BLaER1 treated with 17β-estradiol and CSF1 and Interleukin-3, amounts not matched to agents 10 nM and 100 nM (cell line): Measurements from ENCODE around the gene ZNF136.

Experiments
- H3K27ac ChIP-seq, 11 experiments: shearing (Covaris generic); formaldehyde crosslinking; 2 replicates each; pipeline ENCODE4 v1.8.1; 2022
- H3K27me3 ChIP-seq, 11 experiments: shearing (Covaris generic); formaldehyde crosslinking; 2 replicates each; pipeline ENCODE4 v1.8.1; 2022
- H3K36me3 ChIP-seq, 11 experiments: shearing (Covaris generic); formaldehyde crosslinking; 2 replicates each; pipeline ENCODE4 v1.8.1; 2022
- H3K4me1 ChIP-seq, 10 experiments: shearing (Covaris generic); formaldehyde crosslinking; 2 replicates each; pipeline ENCODE4 v1.8.1; 2022
- H3K4me2 ChIP-seq, 11 experiments: shearing (Covaris generic); formaldehyde crosslinking; 2 replicates each; pipeline ENCODE4 v1.8.1; 2022
- H3K4me3 ChIP-seq, 10 experiments: shearing (Covaris generic); formaldehyde crosslinking; 2 replicates each; pipeline ENCODE4 v1.8.1; 2022
- H3K9ac ChIP-seq, 11 experiments: shearing (Covaris generic); formaldehyde crosslinking; 2 replicates each; pipeline ENCODE4 v1.8.1; 2022
- H3K9me3 ChIP-seq, 11 experiments: shearing (Covaris generic); formaldehyde crosslinking; replicated peaks in 1 of 11; 2 replicates each; pipeline ENCODE4 v1.8.1; 2022
- H4K20me1 ChIP-seq, 11 experiments: shearing (Covaris generic); formaldehyde crosslinking; 2 replicates each; pipeline ENCODE4 v1.8.1; 2022
- Cebpa-rat ChIP-seq, 11 experiments: shearing (Covaris generic); IDR thresholded peaks; 2 replicates each; pipeline ENCODE4 v1.8.1; 2022

ZNF136 gene

DNA sequence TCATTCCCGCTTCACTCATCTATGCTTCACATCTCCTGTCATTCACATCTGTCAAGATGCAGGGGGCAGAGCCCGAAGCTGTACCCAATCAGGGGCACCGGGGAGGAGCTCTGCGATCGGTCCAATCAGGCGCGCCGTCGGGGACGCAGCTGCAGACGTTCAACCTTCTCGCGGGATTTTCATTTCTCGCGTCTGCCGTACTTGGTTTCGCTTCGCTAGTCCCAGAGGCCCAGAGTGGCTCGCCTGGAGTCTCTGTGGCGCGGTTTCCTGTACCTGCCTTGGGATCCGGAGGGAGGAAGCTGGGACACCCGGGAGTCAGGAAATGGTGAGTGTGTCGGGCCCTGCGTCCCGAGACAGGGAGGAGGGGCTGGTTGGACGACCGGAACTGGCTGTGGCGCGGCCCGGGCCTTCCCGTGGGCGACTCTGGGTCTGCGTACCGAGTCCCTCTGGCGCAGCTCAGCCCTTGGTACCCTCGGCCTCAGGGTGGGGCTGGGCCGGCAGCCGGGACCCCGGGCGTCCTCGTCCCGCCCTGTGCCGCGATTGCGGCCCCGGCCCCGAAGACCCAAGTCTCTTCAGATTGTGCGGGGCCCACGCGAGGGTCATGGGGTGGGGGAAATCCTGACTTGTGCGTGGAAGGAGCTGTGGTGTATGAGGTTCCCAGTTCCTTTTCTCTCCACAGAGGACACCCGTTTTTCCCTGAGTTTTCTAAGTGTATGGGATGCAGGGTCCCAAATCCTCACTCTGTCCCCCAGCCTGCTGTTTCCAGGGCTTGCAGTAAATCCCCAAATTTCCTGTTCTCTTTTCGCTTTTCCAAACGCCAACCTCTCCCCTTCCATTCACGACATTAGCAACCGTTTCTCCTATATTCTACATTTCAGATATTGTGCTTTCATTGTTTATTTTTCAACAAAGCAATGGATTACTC lies at the start of gene ZNF136:
ZNF136 (plus strand) TSS at position 215 of the 925 bp plus-strand sequence; CDS start at position 323, 108 bp downstream.
- Histone ChIP-seq H3K36me3 (peaks cover 18 to 40% (median 31%) of the 10 kb centered on the region in 11 experiments), H3K9ac (peak within 1 kb of the TSS; percentile 93 to 99 (median 97)), H3K27ac (peak within 1 kb of the TSS; percentile 94 to 98 (median 96)), H4K20me1 (peaks cover 0 to 41% (median 22%) of the 10 kb centered on the region in 11 experiments; a peak in 14 of 22 replicates), H3K27me3 (no peaks in the 10 kb centered on the region), H3K4me1 (peaks cover 20 to 40% (median 27%) of the 10 kb centered on the region in 10 experiments), H3K9me3 (peaks cover under 1 to 46% (median 9%) of the 10 kb centered on the region in 11 experiments; a peak in 20 of 22 replicates), H3K4me2 (peak within 1 kb of the TSS; percentile 85 to 96 (median 91)), H3K4me3 (peak within 1 kb of the TSS; percentile 82 to 99 (median 91))
- TF ChIP-seq Cebpa-rat (IDR thresholded peaks at IDR 0.05) = no peak

DNA sequence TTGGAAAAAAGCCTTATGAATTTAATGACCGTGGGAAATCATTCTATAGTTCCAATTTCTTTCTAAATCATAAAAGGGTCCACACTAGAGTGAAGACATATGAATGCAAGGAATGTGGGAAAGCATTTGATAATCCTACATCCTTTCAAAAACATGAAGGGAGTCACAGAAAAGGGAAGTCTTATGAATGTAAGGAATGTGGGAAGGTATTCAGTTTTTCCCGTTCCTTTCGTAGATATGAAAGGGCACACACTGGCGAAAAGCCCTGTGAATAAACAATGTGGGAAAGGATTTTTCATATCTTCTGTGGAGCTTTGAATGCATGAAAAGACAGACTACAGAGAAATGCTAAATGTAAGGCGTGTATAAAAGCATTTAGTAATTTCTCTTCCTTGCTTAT lies 49.8 kb upstream of the ZNF136 start:
- Histone ChIP-seq H3K27ac (no peak overlapping the region), H3K9ac (no peak overlapping the region), H3K4me1 (no peaks in the 10 kb centered on the region), H3K4me2 (no peak overlapping the region), H4K20me1 (no peaks in the 10 kb centered on the region), H3K27me3 (no peaks in the 10 kb centered on the region), H3K36me3 (peaks cover 15 to 97% (median 94%) of the 10 kb centered on the region in 11 experiments), H3K4me3 (0 out of 20 replicates have a peak overlapping the region, but pooled peaks of 2 of the 10 experiments have one; percentile 5 to 15), H3K9me3 (peaks cover 19 to 100% (median 91%) of the 10 kb centered on the region in 11 experiments)
- TF ChIP-seq Cebpa-rat (IDR thresholded peaks at IDR 0.05) = no peak

- Histone ChIP-seq H3K9me3 (peaks cover 47 to 86% (median 70%) of the 10 kb centered on the region in 11 experiments), H3K36me3 (peaks cover 15 to 64% (median 52%) of the 10 kb centered on the region in 11 experiments), H4K20me1 (no peaks in the 10 kb centered on the region), H3K27me3 (no peaks in the 10 kb centered on the region), H3K4me3 (no peak overlapping the region), H3K4me2 (no peak overlapping the region), H3K4me1 (no peaks in the 10 kb centered on the region), H3K27ac (no peak overlapping the region), H3K9ac (no peak overlapping the region)
- no peak for TF ChIP-seq Cebpa-rat (IDR thresholded peaks at IDR 0.05)
Measured at GRCh38 chr19:12117201-12117970, 45.5 kb upstream of the ZNF136 start.

GRCh38 chr19:12126707-12127106 lies 36.2 kb upstream of the ZNF136 start:
- Histone ChIP-seq H3K27ac (no peak overlapping the region), H3K9ac (no peak overlapping the region), H3K9me3 (peaks cover 49 to 91% (median 66%) of the 10 kb centered on the region in 11 experiments), H3K27me3 (no peaks in the 10 kb centered on the region), H4K20me1 (no peaks in the 10 kb centered on the region), H3K4me1 (no peaks in the 10 kb centered on the region), H3K4me3 (no peak overlapping the region), H3K4me2 (no peak overlapping the region), H3K36me3 (peaks cover 18 to 49% (median 30%) of the 10 kb centered on the region in 11 experiments)
- TF ChIP-seq Cebpa-rat (IDR thresholded peaks at IDR 0.05) = no peak

GRCh38 chr19:12133069-12133468 lies 29.8 kb upstream of the ZNF136 start:
- Histone ChIP-seq H3K36me3 (peaks cover 73 to 96% (median 82%) of the 10 kb centered on the region in 11 experiments), H4K20me1 (peaks cover 0 to 10% (median 0%) of the 10 kb centered on the region in 11 experiments; a peak in 3 of 22 replicates), H3K4me2 (no peak overlapping the region), H3K9me3 (peaks cover 80 to 97% (median 86%) of the 10 kb centered on the region in 11 experiments), H3K9ac (no peak overlapping the region), H3K27me3 (no peaks in the 10 kb centered on the region), H3K4me1 (peaks cover 0 to 12% (median 4%) of the 10 kb centered on the region in 10 experiments; a peak in 12 of 20 replicates), H3K4me3 (peak overlapping the region; percentile 19 to 37 (median 30); a peak in 12 of 20 replicates), H3K27ac (no peak overlapping the region)
- TF ChIP-seq Cebpa-rat (IDR thresholded peaks at IDR 0.05) = no peak

DNA sequence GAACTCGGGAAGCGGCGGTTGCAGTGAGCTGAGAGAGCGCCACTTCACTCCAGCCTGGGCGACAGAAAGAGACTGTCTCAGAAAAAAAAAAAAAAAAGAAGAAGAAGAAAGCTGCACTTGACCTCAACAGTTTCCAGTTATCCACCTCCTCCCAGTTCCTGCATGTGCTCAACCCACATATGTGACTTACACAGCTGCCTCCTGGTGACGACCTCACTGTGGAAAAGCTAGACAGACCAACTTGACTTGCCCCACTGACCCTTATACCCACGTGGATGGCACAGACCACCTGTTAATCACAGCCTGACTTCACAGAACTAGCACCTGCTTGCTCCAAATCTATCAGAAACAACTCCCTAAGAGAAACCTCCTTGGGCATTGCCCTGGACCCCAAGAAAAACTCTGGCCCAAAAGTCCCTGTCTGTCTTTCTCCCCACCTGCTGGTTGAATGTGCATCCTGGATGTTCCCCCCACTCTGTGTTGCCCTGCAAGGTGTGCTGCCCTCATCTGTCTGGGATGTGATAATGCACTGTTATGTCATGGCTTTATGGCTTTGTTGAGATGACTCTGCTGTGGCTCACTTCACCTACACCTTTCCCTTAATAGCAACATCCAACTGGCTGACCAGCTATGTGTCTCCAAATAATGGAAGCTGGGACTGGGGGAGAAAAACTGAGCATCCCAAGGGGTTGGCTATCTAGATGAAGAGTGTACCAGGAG lies 25.5 kb upstream of the ZNF136 start:
- Histone ChIP-seq H4K20me1 (peaks cover 0 to 22% (median 6%) of the 10 kb centered on the region in 11 experiments; a peak in 9 of 22 replicates), H3K4me3 (no peak overlapping the region), H3K36me3 (peaks cover 46 to 58% (median 52%) of the 10 kb centered on the region in 11 experiments), H3K4me2 (peak overlapping the region in 6 of 11 experiments; percentile 2 to 99 (median 91); a peak in 4 of 22 replicates), H3K4me1 (peaks cover 22 to 38% (median 33%) of the 10 kb centered on the region in 10 experiments), H3K27ac (no peak overlapping the region), H3K27me3 (no peaks in the 10 kb centered on the region), H3K9ac (no peak overlapping the region), H3K9me3 (peaks cover 38 to 54% (median 43%) of the 10 kb centered on the region in 11 experiments)
- no peak for TF ChIP-seq Cebpa-rat (IDR thresholded peaks at IDR 0.05)

- Histone ChIP-seq H3K4me1 (peaks cover 22 to 38% (median 33%) of the 10 kb centered on the region in 10 experiments), H3K9ac (peak overlapping the region; percentile 77 to 90 (median 86)), H3K36me3 (peaks cover 27 to 46% (median 33%) of the 10 kb centered on the region in 11 experiments), H3K9me3 (peaks cover 19 to 38% (median 25%) of the 10 kb centered on the region in 11 experiments), H4K20me1 (peaks cover 0 to 22% (median 6%) of the 10 kb centered on the region in 11 experiments; a peak in 9 of 22 replicates), H3K4me2 (peak overlapping the region; percentile 88 to 100 (median 97)), H3K27ac (peak overlapping the region in 10 of 11 experiments; percentile 73 to 90 (median 81); a peak in 21 of 22 replicates), H3K4me3 (peak overlapping the region; percentile 76 to 98 (median 88)), H3K27me3 (no peaks in the 10 kb centered on the region)
- TF ChIP-seq Cebpa-rat (IDR thresholded peaks at IDR 0.05) = no peak
Measured at GRCh38 chr19:12139269-12139668, 23.6 kb upstream of the ZNF136 start.
